ENCODE results near the gene PRRC2A. TPM values are rescaled to one million over a fixed set of nuclear protein-coding genes. Genes with fewer than 3 reads are reported as not detected.

PRRC2A gene
- total RNA-seq, 1 experiment from 2014 or later, result 318 TPM

- BruUV-seq (replicated peaks), result no TSS peak
- CTCF ChIA-PET, result no interaction called here
- DNase-seq (ENCODE audit: low read depth, low spot score), result no peak
These were observed 42.8 kb downstream of the PRRC2A start for GRCh38 chr6:31663126-31663960.

More at GRCh38 chr6:31663126-31663960, 42.8 kb downstream of the PRRC2A start:
- no peak for TF ChIP-seq REST (IDR thresholded peaks at IDR 0.05; ENCODE audit: insufficient read depth in 1 of 2, low read depth in 2 of 2, low read length in 1 of 2)
- TF ChIP-seq TCF7L2 (IDR thresholded peaks at IDR 0.05; ENCODE audit: low read depth, low read length), result no peak
- no peak for TF ChIP-seq CTCF (IDR thresholded peaks at IDR 0.05)
- TF ChIP-seq SIN3A (IDR thresholded peaks at IDR 0.05; ENCODE audit: borderline replicate concordance, insufficient read depth, low read depth, low read length), result no peak
- TF ChIP-seq POLR2AphosphoS5 (IDR thresholded peaks at IDR 0.05; ENCODE audit: low read depth, low read length), result no peak
- POLR2A ChIA-PET, result interaction anchor here (1.1 kb wide), 1 partner anchor 10 kb away, joined by 5 read pairs; the partner anchor contains the start of gene BAG6
- Histone ChIP-seq H3K4me3 (ENCODE audit: low read depth in 2 of 2, low read length in 2 of 2) (peak overlapping the region; percentile 76 to 94), H3K27me3 (ENCODE audit: control insufficient read depth, insufficient read depth, low read length) (no peaks in the 10 kb centered on the region), H3K4me1 (ENCODE audit: control insufficient read depth, insufficient read depth, low read length) (peaks cover 25% of the 10 kb centered on the region), H3K27ac (ENCODE audit: low read length) (peak overlapping the region; percentile 94), H3K36me3 (ENCODE audit: control insufficient read depth, insufficient read depth, low read length) (peaks cover 19% of the 10 kb centered on the region; the same call in 1 of the 2 replicates), H3K9me3 (ENCODE audit: control insufficient read depth, insufficient read depth, low read depth, low read length) (no peaks in the 10 kb centered on the region)
- in situ Hi-C loops (cut with HindIII; ENCODE audit: low pct_unique_long_range_greater_than_20kb, low sequenced_read_pairs) (no loop called here), intact Hi-C loops (cut with micrococcal nuclease; ENCODE audit: unreplicated experiment) (no loop called here)
- no peak for ATAC-seq

Data from Panc1 (cell line).